Lung (tissue), 12 donors: ENCODE results near the gene RRP1B. TPM values are rescaled to one million over a fixed set of nuclear protein-coding genes. Genes with fewer than 3 reads are reported as not detected.

ENCODE experiments used
- ATAC-seq: fragments of 200-7000 bp; cut with Tn5 transposase; one replicate; pipeline ENCODE4 v1.9.1; 2020; ENCODE audit warnings: moderate number of reproducible peaks; ENCODE audit not compliant: insufficient read depth, low FRiP score
- DNase-seq, 3 donors: peaks; one replicate each; pipeline ENCODE4 v3.0.0-alpha.2; 2013 to 2017
- H3K27ac ChIP-seq, 2 donors: one replicate each; pipeline ENCODE4 v1.5.1; 2013; ENCODE audit warnings: mild to moderate bottlenecking in 2 of 2, moderate library complexity in 2 of 2, control low read depth in 1 of 2, inconsistent platforms in 1 of 2, low read depth in 1 of 2, low read length in 1 of 2
- H3K27me3 ChIP-seq, 3 donors: one replicate each; pipeline ENCODE4 v1.5.1; 2013; ENCODE audit warnings: low read length in 2 of 3; ENCODE audit not compliant: control insufficient read depth in 3 of 3, insufficient read depth in 3 of 3
- H3K36me3 ChIP-seq, 4 donors: one replicate each; pipeline ENCODE4 v1.5.1; 2013; ENCODE audit warnings: low read length in 4 of 4, mild to moderate bottlenecking in 1 of 4, moderate library complexity in 1 of 4; ENCODE audit not compliant: control insufficient read depth in 4 of 4, insufficient read depth in 4 of 4
- H3K4me1 ChIP-seq, 5 donors: one replicate each; pipeline ENCODE4 v1.5.1; 2013; ENCODE audit warnings: low read length in 5 of 5, mild to moderate bottlenecking in 2 of 5, moderate library complexity in 1 of 5; ENCODE audit not compliant: control insufficient read depth in 5 of 5, insufficient read depth in 5 of 5
- H3K4me3 ChIP-seq: one replicate; pipeline ENCODE4 v1.5.1; 2013; ENCODE audit warnings: mild to moderate bottlenecking, control low read depth, moderate library complexity
- H3K9ac ChIP-seq, 2 donors: one replicate each; pipeline ENCODE4 v1.5.1; 2013; ENCODE audit warnings: low read length in 2 of 2, control low read depth in 1 of 2; ENCODE audit not compliant: insufficient read depth in 1 of 2
- H3K9me3 ChIP-seq, 4 donors: one replicate each; pipeline ENCODE4 v1.5.1; 2013; ENCODE audit warnings: low read length in 3 of 4, mild to moderate bottlenecking in 1 of 4, moderate library complexity in 1 of 4; ENCODE audit not compliant: control insufficient read depth in 4 of 4, insufficient read depth in 3 of 4
- WGBS, 2 donors: extraction: QIAGEN DNeasy Blood & Tissue Kit; methylation state at CpG; one replicate each; pipeline ENCODE4 v1.1.7; 2013; 5-methylcytosine and 5-hydroxymethylcytosine counted together
- polyA plus RNA-seq, 2 donors: library from polyadenylated mRNA; stranded (reverse); fragments of 200-250 nt; gene quantifications; one replicate each; pipeline ENCODE4 v1.2.1, GENCODE V29; 2013
- total RNA-seq, 2 donors: library from RNA; depleted of rRNA in 1 of 2; stranded (reverse); fragments of >200 nt in 1 of 2; gene quantifications; one replicate each; pipeline ENCODE4 v1.2.1, GENCODE V29; 2014 to 2021
- TF ChIP-seq, protein P1 (sequence below): IDR thresholded peaks from 2 replicates; pipeline ENCODE4 v1.5.1; 2012; ENCODE audit warnings: mild to moderate bottlenecking; ENCODE audit errors: control extremely low read depth, extremely low read depth
- donor health status: control.
- donor health status: control.
- donor health status: Bipolar disorder and iron deficiency.
- donor health status: healthy.
- donor health status: DM: yes; HTN: yes; CAD: no.

Gene RRP1B
- total and polyA plus RNA-seq, 4 donors: 6.4 to 18.1 (median 12.7) TPM

DNA sequence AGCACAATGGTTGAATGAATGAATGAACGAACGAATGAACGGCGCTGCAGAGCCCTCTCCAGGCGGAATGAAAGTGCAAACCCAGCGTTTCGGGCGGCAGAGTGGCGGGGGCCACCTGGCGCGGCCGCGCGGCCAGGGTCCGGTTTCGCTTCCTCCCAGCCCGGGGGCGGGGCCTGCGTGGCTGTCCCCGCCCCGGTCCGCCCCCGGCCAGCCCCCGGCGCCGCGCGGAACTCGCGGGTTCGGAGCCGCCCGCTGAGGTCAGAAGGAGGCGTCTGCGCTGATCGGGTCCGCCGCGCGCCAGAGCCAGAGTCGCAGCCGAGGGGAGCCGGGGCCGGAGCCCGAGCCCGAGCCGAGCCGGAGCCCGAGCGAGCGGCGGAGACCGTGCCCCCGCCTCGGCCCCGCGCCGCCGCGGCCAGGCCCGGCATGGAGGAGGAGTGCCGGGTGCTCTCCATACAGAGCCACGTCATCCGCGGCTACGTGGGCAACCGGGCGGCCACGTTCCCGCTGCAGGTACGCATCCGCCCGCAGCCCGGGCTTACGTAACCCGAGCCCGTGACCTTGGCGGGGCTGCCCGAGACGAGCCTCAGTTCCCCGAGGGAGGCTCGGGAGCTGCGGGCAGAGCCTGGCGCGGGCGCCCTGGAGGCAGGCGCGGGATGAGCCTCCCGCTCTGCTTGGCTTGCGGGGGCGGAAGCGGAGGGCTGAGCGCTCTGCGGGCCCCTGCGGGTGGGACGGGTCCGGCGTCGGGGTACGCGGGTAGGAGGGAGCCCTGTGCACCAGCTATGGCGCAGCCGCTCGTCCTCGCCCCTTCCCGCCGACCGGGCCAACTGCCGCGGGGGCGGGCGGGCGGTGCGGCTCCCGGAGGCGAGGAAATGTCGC, 59.8 kb downstream of the RRP1B start, which contains the start of gene PDXK:
Gene PDXK, plus strand, starts transcription at position 258 of the 876 bp plus-strand sequence. Its CDS starts 166 bp downstream, at position 424.
- peak; percentile 84 to 91 (median 88) for DNase-seq
- WGBS, 2 donors: 0 to 1% methylated on average over 75 to 117 of the region's 117 CpGs
- H3K9me3 ChIP-seq: no peaks in the 10 kb centered on the region
- H3K4me1 ChIP-seq: peaks cover 4 to 25% (median 10%) of the 10 kb centered on the region in 5 donors
- peak within 1 kb of the TSS; percentile 42 to 84 for H3K9ac ChIP-seq
- H3K27me3 ChIP-seq: peaks cover 0 to 3% (median 0%) of the 10 kb centered on the region in 3 donors
- H3K4me3 ChIP-seq: peak within 1 kb of the TSS; percentile 59
- TF ChIP-seq, protein P1, sequence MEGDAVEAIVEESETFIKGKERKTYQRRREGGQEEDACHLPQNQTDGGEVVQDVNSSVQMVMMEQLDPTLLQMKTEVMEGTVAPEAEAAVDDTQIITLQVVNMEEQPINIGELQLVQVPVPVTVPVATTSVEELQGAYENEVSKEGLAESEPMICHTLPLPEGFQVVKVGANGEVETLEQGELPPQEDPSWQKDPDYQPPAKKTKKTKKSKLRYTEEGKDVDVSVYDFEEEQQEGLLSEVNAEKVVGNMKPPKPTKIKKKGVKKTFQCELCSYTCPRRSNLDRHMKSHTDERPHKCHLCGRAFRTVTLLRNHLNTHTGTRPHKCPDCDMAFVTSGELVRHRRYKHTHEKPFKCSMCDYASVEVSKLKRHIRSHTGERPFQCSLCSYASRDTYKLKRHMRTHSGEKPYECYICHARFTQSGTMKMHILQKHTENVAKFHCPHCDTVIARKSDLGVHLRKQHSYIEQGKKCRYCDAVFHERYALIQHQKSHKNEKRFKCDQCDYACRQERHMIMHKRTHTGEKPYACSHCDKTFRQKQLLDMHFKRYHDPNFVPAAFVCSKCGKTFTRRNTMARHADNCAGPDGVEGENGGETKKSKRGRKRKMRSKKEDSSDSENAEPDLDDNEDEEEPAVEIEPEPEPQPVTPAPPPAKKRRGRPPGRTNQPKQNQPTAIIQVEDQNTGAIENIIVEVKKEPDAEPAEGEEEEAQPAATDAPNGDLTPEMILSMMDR: no peak
- peak within 1 kb of the TSS; percentile 94 to 95 for H3K27ac ChIP-seq
- ATAC-seq: peak; percentile 87
- peaks cover 0 to 11% (median 0%) of the 10 kb centered on the region in 4 donors for H3K36me3 ChIP-seq

DNA sequence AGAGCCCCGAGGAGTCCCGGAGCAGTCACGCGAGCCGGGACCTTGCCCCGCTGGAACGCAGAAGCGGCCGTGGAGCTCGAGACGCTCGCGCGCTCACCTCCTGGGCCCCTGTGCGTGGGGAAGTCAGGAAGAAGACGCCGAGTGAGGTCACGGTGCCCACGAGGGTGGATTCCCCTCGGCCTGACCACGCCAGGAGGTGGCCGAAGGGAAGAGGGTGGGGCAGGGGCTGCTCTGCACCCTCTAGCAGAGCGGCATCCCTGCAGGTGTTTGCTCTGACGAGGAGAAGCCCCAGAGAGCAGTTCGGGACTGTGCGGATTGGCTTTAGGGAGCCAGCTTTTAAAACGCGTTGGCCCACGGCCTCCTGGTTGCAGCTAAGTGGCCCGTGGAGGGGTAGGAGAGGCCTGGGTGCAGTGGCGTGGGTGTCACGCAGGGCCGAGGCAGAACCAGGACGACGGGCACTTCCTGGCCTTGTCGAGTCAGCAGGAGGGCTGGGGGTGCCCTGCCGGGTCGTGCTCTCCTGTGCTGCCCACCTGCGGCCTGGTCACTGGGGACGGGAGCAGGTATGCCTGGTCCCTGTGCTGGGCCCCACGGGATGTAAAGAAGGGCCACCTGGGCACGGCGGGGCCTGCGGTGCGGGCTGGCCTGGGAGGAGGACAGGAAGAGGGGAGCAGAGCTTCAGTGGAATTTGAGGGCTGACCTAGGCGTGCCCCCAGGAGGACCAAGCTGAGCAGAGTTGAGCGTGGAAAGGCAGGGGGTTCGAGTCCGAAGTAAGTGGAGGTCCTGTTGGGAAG, 60.6 kb downstream of the RRP1B start:
- Histone ChIP-seq H3K4me1 (peaks cover 4 to 25% (median 10%) of the 10 kb centered on the region in 5 donors), H3K27ac (peak overlapping the region; percentile 94 to 95), H3K9me3 (no peaks in the 10 kb centered on the region), H3K9ac (peak overlapping the region; percentile 42 to 84), H3K4me3 (peak overlapping the region; percentile 59), H3K36me3 (peaks cover 0 to 13% (median 0%) of the 10 kb centered on the region in 4 donors), H3K27me3 (peaks cover 0 to 3% (median 0%) of the 10 kb centered on the region in 3 donors)
- TF ChIP-seq, protein P1: no peak
- ATAC-seq: peak; percentile 8
- 12 to 19% methylated on average over 46 to 49 of the region's 49 CpGs for WGBS, 2 donors
- no peak for DNase-seq

DNA sequence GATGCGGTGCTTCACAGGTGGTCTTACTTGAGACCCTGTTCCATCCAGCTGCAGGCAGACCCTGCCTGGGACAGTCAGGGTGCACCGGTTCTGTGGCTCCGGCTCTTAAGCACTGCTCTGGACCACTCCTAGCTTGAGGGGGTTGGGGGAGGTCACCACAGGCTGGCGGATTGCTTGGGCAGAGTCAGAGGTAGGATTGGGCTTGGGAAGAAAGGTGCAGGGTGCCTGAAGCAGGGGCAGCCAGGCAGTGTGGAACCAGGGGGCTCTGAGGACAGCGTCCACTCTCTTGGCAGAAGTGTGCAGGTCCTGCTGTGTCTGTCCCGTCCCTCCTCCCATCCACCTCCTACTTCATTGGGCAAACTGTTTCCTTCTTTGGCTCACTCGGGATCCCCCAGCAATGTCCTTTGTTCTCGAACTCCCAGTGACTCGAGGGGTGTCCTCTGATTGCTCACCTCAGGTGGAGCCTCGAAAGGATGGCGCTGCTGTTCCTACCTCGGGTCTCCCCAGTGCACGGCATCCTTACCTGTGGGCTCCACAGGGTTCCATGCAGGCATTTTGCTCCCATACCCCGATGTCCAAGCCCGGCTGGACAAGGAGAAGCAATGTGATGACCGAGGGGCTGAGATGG, 61.3 kb downstream of the RRP1B start:
- Histone ChIP-seq H3K27ac (peak overlapping the region in 1 of 2 donors; percentile 95), H3K9ac (no peak overlapping the region), H3K4me3 (peak overlapping the region; percentile 59), H3K27me3 (peaks cover 0 to 3% (median 0%) of the 10 kb centered on the region in 3 donors), H3K4me1 (peaks cover 4 to 25% (median 12%) of the 10 kb centered on the region in 5 donors), H3K36me3 (peaks cover 0 to 13% (median 0%) of the 10 kb centered on the region in 4 donors), H3K9me3 (no peaks in the 10 kb centered on the region)
- DNase-seq: no peak
- ATAC-seq: no peak
- 70 to 84% methylated on average over 16 of the region's 16 CpGs for WGBS, 2 donors
- TF ChIP-seq, protein P1: no peak
